MM.1S (cell line): Measurements from ENCODE around the gene EFNA3.

ENCODE experiments used
- DNase-seq: peaks from one replicate; pipeline ENCODE4 v3.0.0-alpha.2; 2015
- H2AFZ ChIP-seq: fragments of 300-600 bp; sonication (generic); 2 replicates; pipeline ENCODE4 v1.6.0; 2016; ENCODE audit warnings: antibody characterized with exemption, low read length
- H3F3A ChIP-seq: fragments of 300-600 bp; sonication (generic); 2 replicates; pipeline ENCODE4 v1.6.1; 2016; ENCODE audit warnings: mild to moderate bottlenecking, antibody characterized with exemption, low read length, moderate library complexity, mixed read lengths; ENCODE audit not compliant: insufficient read depth
- H3K27ac ChIP-seq: fragments of 300-600 bp; sonication (generic); 2 replicates; pipeline ENCODE4 v1.5.1; 2016; ENCODE audit warnings: mild to moderate bottlenecking, low read length
- H3K27me3 ChIP-seq: fragments of 300-600 bp; sonication (generic); replicated peaks from 2 replicates; pipeline ENCODE4 v1.6.0; 2016; ENCODE audit warnings: low read length; ENCODE audit not compliant: insufficient read depth
- H3K36me3 ChIP-seq: fragments of 300-600 bp; sonication (generic); replicated peaks from 2 replicates; pipeline ENCODE4 v1.6.1; 2016; ENCODE audit warnings: mild to moderate bottlenecking, low read length, mixed read lengths; ENCODE audit not compliant: insufficient read depth
- H3K4me1 ChIP-seq: fragments of 300-600 bp; sonication (generic); 2 replicates; pipeline ENCODE4 v1.6.1; 2016; ENCODE audit warnings: low read length, mixed read lengths
- H3K4me2 ChIP-seq: fragments of 300-600 bp; sonication (generic); 2 replicates; pipeline ENCODE4 v1.6.0; 2016; ENCODE audit warnings: low read depth, low read length
- H3K4me3 ChIP-seq: fragments of 300-600 bp; sonication (generic); 2 replicates; pipeline ENCODE4 v1.5.1; 2016; ENCODE audit warnings: low read length, mixed read lengths
- H3K79me2 ChIP-seq: fragments of 300-600 bp; sonication (generic); 2 replicates; pipeline ENCODE4 v1.6.1; 2016; ENCODE audit warnings: mixed run types, low read length, mixed read lengths
- H3K9ac ChIP-seq: fragments of 300-600 bp; sonication (generic); 2 replicates; pipeline ENCODE4 v1.6.1; 2016; ENCODE audit warnings: low read length, mixed read lengths
- H3K9me2 ChIP-seq: fragments of 300-600 bp; sonication (generic); replicated peaks from 2 replicates; pipeline ENCODE4 v1.6.1; 2016; ENCODE audit warnings: mild to moderate bottlenecking, low read length, mixed read lengths; ENCODE audit not compliant: insufficient read depth
- H3K9me3 ChIP-seq: fragments of 300-600 bp; sonication (generic); replicated peaks from 2 replicates; pipeline ENCODE4 v1.6.1; 2016; ENCODE audit warnings: mild to moderate bottlenecking, low read length, mixed read lengths; ENCODE audit not compliant: insufficient read depth
- H4K20me1 ChIP-seq: fragments of 300-600 bp; sonication (generic); 2 replicates; pipeline ENCODE4 v1.6.1; 2016; ENCODE audit warnings: mild to moderate bottlenecking, low read length, moderate library complexity, mixed read lengths; ENCODE audit not compliant: insufficient read depth
- EZH2 ChIP-seq: fragments of 300-600 bp; sonication (generic); optimal IDR thresholded peaks from 2 replicates; pipeline ENCODE3; 2017; ENCODE audit warnings: low read depth, mild to moderate bottlenecking, antibody characterized with exemption, low read length, mixed read lengths
- EZH2phosphoT487 ChIP-seq: fragments of 300-600 bp; sonication (generic); IDR thresholded peaks from 2 replicates; pipeline ENCODE4 v1.6.1; 2018; ENCODE audit warnings: antibody characterized with exemption, low read length
- TF ChIP-seq, protein P1 (sequence below): fragments of 300-600 bp; sonication (generic); IDR thresholded peaks from 2 replicates; pipeline ENCODE4 v1.5.1; 2016; ENCODE audit warnings: antibody characterized with exemption, low read length, mixed read lengths

The EFNA3 gene

DNA sequence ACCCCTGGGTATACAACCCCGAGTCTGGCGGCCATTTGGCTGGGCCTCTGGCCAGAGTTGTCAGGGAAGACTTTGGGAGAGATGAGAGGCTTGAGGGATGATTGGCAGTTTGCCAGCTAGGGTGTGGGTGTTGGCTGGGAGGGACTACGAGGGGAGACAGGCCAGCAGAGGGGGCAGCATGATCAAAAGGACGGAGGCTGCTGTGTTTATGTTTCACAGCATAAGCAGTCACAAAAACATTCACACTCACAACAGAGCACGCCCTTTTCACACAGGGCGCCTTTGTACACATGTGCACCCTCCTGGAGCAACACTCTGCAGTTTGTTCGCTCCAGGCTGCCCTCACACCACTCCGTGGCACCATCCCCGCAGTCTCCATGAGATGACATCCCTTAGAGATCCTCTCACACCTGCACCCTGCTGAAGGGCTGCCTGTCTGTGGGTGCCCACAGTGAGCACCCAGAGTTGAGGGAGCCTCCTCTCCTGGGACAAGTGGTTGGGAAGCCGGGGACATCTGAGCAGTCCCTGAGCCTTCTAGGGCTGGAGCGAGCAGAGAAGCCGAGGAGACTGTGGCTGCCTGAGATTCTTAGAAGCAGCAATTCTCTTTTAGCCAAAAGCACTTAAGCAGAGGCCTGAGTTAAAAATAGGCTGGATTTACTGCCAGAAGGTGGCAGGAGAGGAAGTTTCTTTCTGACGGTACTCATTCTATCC, 15.4 kb downstream of the EFNA3 start:
- Histone ChIP-seq H2AFZ (peak overlapping the region; percentile 16; the same call in 1 of the 2 replicates), H3K4me2 (no peak overlapping the region), H3K36me3 (no peaks in the 10 kb centered on the region), H3K9me3 (no peaks in the 10 kb centered on the region), H3K27ac (no peak overlapping the region), H4K20me1 (no peaks in the 10 kb centered on the region), H3K9ac (no peak overlapping the region), H3K4me3 (no peak overlapping the region), H3F3A (no peaks in the 10 kb centered on the region), H3K4me1 (peaks cover 19% of the 10 kb centered on the region), H3K9me2 (no peaks in the 10 kb centered on the region), H3K79me2 (no peaks in the 10 kb centered on the region), H3K27me3 (peaks cover 26% of the 10 kb centered on the region)
- DNase-seq: peak; percentile 49
- TF ChIP-seq, protein P1, sequence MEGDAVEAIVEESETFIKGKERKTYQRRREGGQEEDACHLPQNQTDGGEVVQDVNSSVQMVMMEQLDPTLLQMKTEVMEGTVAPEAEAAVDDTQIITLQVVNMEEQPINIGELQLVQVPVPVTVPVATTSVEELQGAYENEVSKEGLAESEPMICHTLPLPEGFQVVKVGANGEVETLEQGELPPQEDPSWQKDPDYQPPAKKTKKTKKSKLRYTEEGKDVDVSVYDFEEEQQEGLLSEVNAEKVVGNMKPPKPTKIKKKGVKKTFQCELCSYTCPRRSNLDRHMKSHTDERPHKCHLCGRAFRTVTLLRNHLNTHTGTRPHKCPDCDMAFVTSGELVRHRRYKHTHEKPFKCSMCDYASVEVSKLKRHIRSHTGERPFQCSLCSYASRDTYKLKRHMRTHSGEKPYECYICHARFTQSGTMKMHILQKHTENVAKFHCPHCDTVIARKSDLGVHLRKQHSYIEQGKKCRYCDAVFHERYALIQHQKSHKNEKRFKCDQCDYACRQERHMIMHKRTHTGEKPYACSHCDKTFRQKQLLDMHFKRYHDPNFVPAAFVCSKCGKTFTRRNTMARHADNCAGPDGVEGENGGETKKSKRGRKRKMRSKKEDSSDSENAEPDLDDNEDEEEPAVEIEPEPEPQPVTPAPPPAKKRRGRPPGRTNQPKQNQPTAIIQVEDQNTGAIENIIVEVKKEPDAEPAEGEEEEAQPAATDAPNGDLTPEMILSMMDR: peak; percentile 52
- TF ChIP-seq EZH2 (no peak), EZH2phosphoT487 (no peak)

- H2AFZ ChIP-seq: no peak overlapping the region
- H3K4me1 ChIP-seq: peaks cover 19% of the 10 kb centered on the region
- H4K20me1 ChIP-seq: no peaks in the 10 kb centered on the region
- H3K9me2 ChIP-seq: no peaks in the 10 kb centered on the region
- no peaks in the 10 kb centered on the region for H3K79me2 ChIP-seq
- no peaks in the 10 kb centered on the region for H3K9me3 ChIP-seq
- no peak overlapping the region for H3K4me2 ChIP-seq
- no peaks in the 10 kb centered on the region for H3K36me3 ChIP-seq
- H3K27ac ChIP-seq: no peak overlapping the region
- no peak for DNase-seq
- TF ChIP-seq EZH2: no peak
- TF ChIP-seq, protein P1: no peak
- no peak for TF ChIP-seq EZH2phosphoT487
- no peak overlapping the region for H3K4me3 ChIP-seq
- H3F3A ChIP-seq: no peaks in the 10 kb centered on the region
- peaks cover 26% of the 10 kb centered on the region for H3K27me3 ChIP-seq
- H3K9ac ChIP-seq: no peak overlapping the region
Measured at GRCh38 chr1:155094622-155094948, 15.9 kb downstream of the EFNA3 start.

- H3K36me3 ChIP-seq: no peaks in the 10 kb centered on the region
- DNase-seq: no peak
- H3F3A ChIP-seq: no peaks in the 10 kb centered on the region
- no peak overlapping the region for H2AFZ ChIP-seq
- peaks cover 4% of the 10 kb centered on the region for H3K4me1 ChIP-seq
- H3K4me3 ChIP-seq: no peak overlapping the region
- TF ChIP-seq, protein P1: no peak
- TF ChIP-seq EZH2phosphoT487 (no peak), EZH2 (no peak)
- H4K20me1 ChIP-seq: no peaks in the 10 kb centered on the region
- no peaks in the 10 kb centered on the region for H3K9me3 ChIP-seq
- H3K4me2 ChIP-seq: no peak overlapping the region
- H3K27me3 ChIP-seq: peaks cover 31% of the 10 kb centered on the region
- H3K9ac ChIP-seq: no peak overlapping the region
- H3K79me2 ChIP-seq: no peaks in the 10 kb centered on the region
- H3K9me2 ChIP-seq: no peaks in the 10 kb centered on the region
- no peak overlapping the region for H3K27ac ChIP-seq
Measured at GRCh38 chr1:155099331-155099730, 20.7 kb downstream of the EFNA3 start.
